GM21526 (cell line): ENCODE results near the gene LY6G5B.
A peak's percentile ranks its signal among the peaks of the same experiment; 100 is the strongest.
"Not testable (repeated sequence)": the region's sequence is repeated elsewhere in the genome, so short reads cannot be mapped to it uniquely, and the experiment has no call there.

Experiments used
- ATAC-seq: cut with Tn5 transposase; IDR thresholded peaks from one replicate; pipeline ENCODE4 v1.9.1; 2021; ENCODE audit warnings: moderate library complexity; ENCODE audit not compliant: unreplicated experiment, low FRiP score

Gene LY6G5B

GRCh38 chr6:31689249-31690110 lies 19.7 kb downstream of the LY6G5B start:
- no peak for ATAC-seq

- no peak for ATAC-seq
Measured at GRCh38 chr6:31690231-31691077, 20.7 kb downstream of the LY6G5B start.

GRCh38 chr6:31691078-31691463 lies 21.3 kb downstream of the LY6G5B start:
- no peak for ATAC-seq

- ATAC-seq, result no peak
Measured at GRCh38 chr6:31691564-31692108, 21.9 kb downstream of the LY6G5B start.

- no peak for ATAC-seq
Measured at GRCh38 chr6:31692353-31692752, 22.6 kb downstream of the LY6G5B start.

GRCh38 chr6:31692886-31693285 lies 23.1 kb downstream of the LY6G5B start:
- no peak for ATAC-seq

- ATAC-seq, result no peak
Measured at GRCh38 chr6:31693535-31693934, 23.8 kb downstream of the LY6G5B start.

GRCh38 chr6:31697555-31697954 lies 27.8 kb downstream of the LY6G5B start:
- no peak for ATAC-seq

- ATAC-seq, result no peak
Measured at GRCh38 chr6:31700740-31701401, 31.1 kb downstream of the LY6G5B start.

GRCh38 chr6:31701666-31702404 lies 32.1 kb downstream of the LY6G5B start:
- ATAC-seq, result no peak

GRCh38 chr6:31702405-31702818 lies 32.6 kb downstream of the LY6G5B start:
- ATAC-seq, result no peak

- ATAC-seq, result peak; percentile 71
Measured at GRCh38 chr6:31702819-31703716, 33.3 kb downstream of the LY6G5B start, which contains the start of gene ABHD16A. TSS of gene ABHD16A (minus strand) at chr6:31703324. CDS start at chr6:31703281, 43 bp downstream.

GRCh38 chr6:31705931-31706330 lies 36.2 kb downstream of the LY6G5B start:
- no peak for ATAC-seq

GRCh38 chr6:31706599-31706998 lies 36.8 kb downstream of the LY6G5B start, which contains the start of gene LY6G6F:
TSS of gene LY6G6F (plus strand) at chr6:31706866. CDS start at chr6:31706907, 41 bp downstream.
- ATAC-seq, result no peak

- no peak for ATAC-seq
Measured at GRCh38 chr6:31707701-31708100, 37.9 kb downstream of the LY6G5B start.

- no peak for ATAC-seq
Measured at GRCh38 chr6:31708224-31708623, 38.4 kb downstream of the LY6G5B start.

GRCh38 chr6:31709157-31709556 lies 39.4 kb downstream of the LY6G5B start:
- not testable (repeated sequence) for ATAC-seq

GRCh38 chr6:31710523-31711219 lies 40.9 kb downstream of the LY6G5B start:
- no peak for ATAC-seq
